SU-DHL-6 (cell line): Measurements from ENCODE around the gene SKI.

Experiments used
- H2AFZ ChIP-seq: fragments of 200-600 bp; sonication (generic); 2 replicates; pipeline ENCODE4 v1.6.1; 2014; ENCODE audit warnings: low read depth, mild to moderate bottlenecking, moderate library complexity, mixed read lengths, antibody characterized with exemption, low read length; ENCODE audit not compliant: severe bottlenecking
- H3F3A ChIP-seq: fragments of 200-600 bp; shearing (Covaris generic); 2 replicates; pipeline ENCODE4 v1.6.0; 2016; ENCODE audit warnings: antibody characterized with exemption, mild to moderate bottlenecking; ENCODE audit not compliant: insufficient read depth
- H3K27ac ChIP-seq: fragments of 200-600 bp; sonication (generic); 2 replicates; pipeline ENCODE4 v1.5.1; 2016; ENCODE audit warnings: low read depth, mild to moderate bottlenecking, low read length, moderate library complexity, mixed read lengths
- H3K27me3 ChIP-seq: fragments of 200-600 bp; sonication (generic), shearing (Covaris generic); 2 replicates; pipeline ENCODE4 v1.6.0; 2014; ENCODE audit warnings: mild to moderate bottlenecking, low read length
- H3K36me3 ChIP-seq: fragments of 200-600 bp; sonication (generic); 2 replicates; pipeline ENCODE4 v1.6.1; 2014; ENCODE audit warnings: mild to moderate bottlenecking, low read length, mixed read lengths
- H3K4me2 ChIP-seq: fragments of 300-600, 200-600 bp; shearing (Covaris generic), sonication (generic); 2 replicates; pipeline ENCODE4 v1.6.0; 2014; ENCODE audit warnings: low read length, low read depth, mild to moderate bottlenecking; ENCODE audit not compliant: poor library complexity, severe bottlenecking
- H3K4me3 ChIP-seq: fragments of 200-600 bp; sonication (generic); 2 replicates; pipeline ENCODE4 v1.5.1; 2014; ENCODE audit warnings: antibody characterized with exemption, low read length, mild to moderate bottlenecking, mixed read lengths; ENCODE audit not compliant: insufficient read depth, poor library complexity, severe bottlenecking
- H3K79me2 ChIP-seq: fragments of 200-600 bp; sonication (generic); 2 replicates; pipeline ENCODE4 v1.6.1; 2014; ENCODE audit warnings: mild to moderate bottlenecking, low read length, moderate library complexity; ENCODE audit not compliant: insufficient read depth
- H3K9ac ChIP-seq: fragments of 200-600 bp; sonication (generic); 2 replicates; pipeline ENCODE4 v1.7.0; 2014; ENCODE audit warnings: mild to moderate bottlenecking, low read length
- H3K9me2 ChIP-seq: fragments of 200-600 bp; sonication (generic); replicated peaks from 2 replicates; pipeline ENCODE4 v1.6.1; 2014; ENCODE audit warnings: low read length; ENCODE audit not compliant: insufficient read depth
- H3K9me3 ChIP-seq: fragments of 200-600 bp; sonication (generic); 2 replicates; pipeline ENCODE4 v1.6.1; 2014; ENCODE audit warnings: low read length, mixed read lengths; ENCODE audit not compliant: insufficient read depth
- H4K20me1 ChIP-seq: fragments of 200-600 bp; sonication (generic); 2 replicates; pipeline ENCODE4 v1.6.1; 2014; ENCODE audit warnings: low read depth, mild to moderate bottlenecking, antibody characterized with exemption, low read length, moderate library complexity, mixed read lengths
- CTCF ChIP-seq: fragments of 200-600 bp; sonication (generic); IDR thresholded peaks from one replicate; pipeline ENCODE4 v1.5.1; 2017; ENCODE audit warnings: antibody characterized with exemption, mild to moderate bottlenecking, low read length, moderate library complexity; ENCODE audit not compliant: insufficient read depth, poor library complexity, severe bottlenecking
- EZH2phosphoT487 ChIP-seq: fragments of 200-600 bp; sonication (generic), shearing (Covaris generic); conservative IDR thresholded peaks from 2 replicates; pipeline ENCODE4 v1.6.1; 2018; ENCODE audit warnings: mild to moderate bottlenecking, antibody characterized with exemption, low read length, moderate library complexity, mixed read lengths

The SKI gene

GRCh38 chr1:2356401-2356800, 128.3 kb downstream of the SKI start:
- Histone ChIP-seq H3K27me3 (no peaks in the 10 kb centered on the region), H4K20me1 (no peaks in the 10 kb centered on the region), H3K9ac (no peak overlapping the region), H3K79me2 (no peaks in the 10 kb centered on the region), H3K36me3 (no peaks in the 10 kb centered on the region), H3F3A (no peaks in the 10 kb centered on the region), H2AFZ (no peak overlapping the region), H3K9me3 (no peaks in the 10 kb centered on the region), H3K4me2 (no peak overlapping the region), H3K9me2 (no peaks in the 10 kb centered on the region), H3K27ac (no peak overlapping the region), H3K4me3 (no peak overlapping the region)
- TF ChIP-seq CTCF (no peak), EZH2phosphoT487 (no peak)

GRCh38 chr1:2356911-2357845, 129.1 kb downstream of the SKI start:
- Histone ChIP-seq H3K9ac (no peak overlapping the region), H3K36me3 (no peaks in the 10 kb centered on the region), H3K27ac (no peak overlapping the region), H3K4me3 (no peak overlapping the region), H4K20me1 (no peaks in the 10 kb centered on the region), H2AFZ (no peak overlapping the region), H3K4me2 (no peak overlapping the region), H3K27me3 (no peaks in the 10 kb centered on the region), H3K9me3 (no peaks in the 10 kb centered on the region), H3F3A (no peaks in the 10 kb centered on the region), H3K79me2 (no peaks in the 10 kb centered on the region), H3K9me2 (no peaks in the 10 kb centered on the region)
- TF ChIP-seq CTCF (no peak), EZH2phosphoT487 (no peak)

DNA sequence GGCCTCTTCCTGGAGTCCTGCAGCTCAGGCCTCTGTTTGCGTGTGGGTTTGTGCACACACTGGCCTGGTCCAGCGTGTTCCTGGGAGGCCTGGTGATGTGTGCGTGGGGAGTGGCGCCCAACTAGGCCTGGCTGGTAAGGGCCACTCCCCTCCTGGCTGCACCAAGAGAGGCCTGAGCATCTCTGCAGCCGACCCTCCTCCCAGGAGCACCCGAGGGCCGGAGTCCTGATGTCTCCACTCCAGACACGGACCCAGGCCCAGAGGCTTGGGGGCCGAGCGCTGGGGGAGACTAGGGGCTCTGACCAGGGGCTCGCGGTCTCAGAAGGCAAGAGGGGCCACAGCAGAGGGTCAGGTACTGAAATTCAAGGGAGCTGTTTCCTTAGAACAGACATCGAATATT, 130.0 kb downstream of the SKI start:
- H3K27me3 ChIP-seq: no peaks in the 10 kb centered on the region
- H3K9me3 ChIP-seq: no peaks in the 10 kb centered on the region
- H3K4me2 ChIP-seq: no peak overlapping the region
- H3K36me3 ChIP-seq: no peaks in the 10 kb centered on the region
- H3K79me2 ChIP-seq: no peaks in the 10 kb centered on the region
- H4K20me1 ChIP-seq: no peaks in the 10 kb centered on the region
- TF ChIP-seq CTCF: no peak
- TF ChIP-seq EZH2phosphoT487: no peak
- H3F3A ChIP-seq: no peaks in the 10 kb centered on the region
- no peaks in the 10 kb centered on the region for H3K9me2 ChIP-seq
- no peak overlapping the region for H3K27ac ChIP-seq
- H3K4me3 ChIP-seq: no peak overlapping the region
- no peak overlapping the region for H3K9ac ChIP-seq
- H2AFZ ChIP-seq: no peak overlapping the region
